Loucy (cell line): Measurements from ENCODE around the gene NR2C1.

Experiments
- H2AFZ ChIP-seq: fragments of 200-600 bp; sonication (generic); 2 replicates; pipeline ENCODE4 v1.6.0; 2016; ENCODE audit warnings: antibody characterized with exemption, mild to moderate bottlenecking, low read length, moderate library complexity
- H3F3A ChIP-seq: fragments of 200-600 bp; 2 replicates; pipeline ENCODE4 v1.6.0; 2016; ENCODE audit warnings: antibody characterized with exemption, low read depth, mild to moderate bottlenecking
- H3K27me3 ChIP-seq: fragments of 200-600 bp; sonication (generic); 2 replicates; pipeline ENCODE4 v1.6.1; 2014; ENCODE audit warnings: low read length, mild to moderate bottlenecking; ENCODE audit not compliant: insufficient read depth, poor library complexity, severe bottlenecking
- H3K36me3 ChIP-seq: fragments of 200-600 bp; sonication (generic); 2 replicates; pipeline ENCODE4 v1.6.1; 2016; ENCODE audit warnings: low read length; ENCODE audit not compliant: insufficient read depth
- H3K4me1 ChIP-seq: fragments of 200-600 bp; sonication (generic); 2 replicates; pipeline ENCODE4 v1.5.1; 2014; ENCODE audit warnings: low read length, mild to moderate bottlenecking; ENCODE audit not compliant: insufficient read depth, poor library complexity, severe bottlenecking
- H3K4me2 ChIP-seq: fragments of 200-600 bp; sonication (generic); 2 replicates; pipeline ENCODE4 v1.6.0; 2014; ENCODE audit warnings: antibody characterized with exemption, low read length, low read depth, mild to moderate bottlenecking; ENCODE audit not compliant: poor library complexity, severe bottlenecking
- H3K4me3 ChIP-seq: fragments of 200-600 bp; sonication (generic); 2 replicates; pipeline ENCODE4 v1.5.1; 2014; ENCODE audit warnings: low read length, mild to moderate bottlenecking, mixed read lengths; ENCODE audit not compliant: poor library complexity, severe bottlenecking
- H3K79me2 ChIP-seq: fragments of 200-600 bp; sonication (generic); 2 replicates; pipeline ENCODE4 v1.6.1; 2014; ENCODE audit warnings: low read length; ENCODE audit not compliant: insufficient read depth
- H3K9ac ChIP-seq: fragments of 200-600 bp; sonication (generic); 2 replicates; pipeline ENCODE4 v1.6.0; 2014; ENCODE audit warnings: mild to moderate bottlenecking, low read depth, low read length, moderate library complexity; ENCODE audit not compliant: poor library complexity, severe bottlenecking
- H3K9me2 ChIP-seq: fragments of 200-600 bp; sonication (generic); replicated peaks from 2 replicates; pipeline ENCODE4 v1.6.1; 2016; ENCODE audit warnings: low read depth, low read length, mixed read lengths
- H3K9me3 ChIP-seq: fragments of 200-600 bp; sonication (generic); 2 replicates; pipeline ENCODE4 v1.6.1; 2014; ENCODE audit warnings: mild to moderate bottlenecking, antibody characterized with exemption, low read length, low read depth; ENCODE audit not compliant: insufficient read depth
- H4K20me1 ChIP-seq: fragments of 200-600 bp; sonication (generic); 2 replicates; pipeline ENCODE4 v1.6.0; 2014; ENCODE audit warnings: antibody characterized with exemption, low read length, mild to moderate bottlenecking; ENCODE audit not compliant: insufficient read depth, poor library complexity, severe bottlenecking
- EZH2phosphoT487 ChIP-seq: fragments of 200-600 bp; IDR thresholded peaks from 2 replicates; pipeline ENCODE4 v1.6.1; 2018; ENCODE audit warnings: antibody characterized with exemption, mild to moderate bottlenecking, moderate library complexity, borderline replicate concordance
- TF ChIP-seq, protein P1 (sequence below): fragments of 200-600 bp; sonication (generic); conservative IDR thresholded peaks from 2 replicates; pipeline ENCODE4 v1.5.1; 2014; ENCODE audit warnings: mild to moderate bottlenecking, antibody characterized with exemption, low read length

NR2C1 gene

DNA sequence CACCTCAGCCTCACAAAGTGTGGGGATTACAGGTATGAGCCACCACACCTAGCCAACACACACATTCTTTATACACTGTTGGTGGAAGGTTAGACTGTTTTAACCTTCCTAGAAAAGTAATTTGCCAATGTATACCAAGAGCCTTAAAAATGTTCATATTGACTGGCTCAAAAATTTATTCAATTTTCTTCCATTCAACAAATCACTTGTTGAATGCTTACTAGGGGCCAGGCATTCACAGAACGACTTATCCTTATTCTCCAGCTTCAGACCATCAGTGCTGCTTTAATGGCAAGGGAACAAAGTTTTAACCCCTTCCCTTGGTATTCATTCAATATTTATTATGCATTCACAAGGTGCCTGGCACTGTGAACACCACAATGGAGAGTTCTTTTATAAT, 3.0 kb downstream of the NR2C1 start:
- H3K4me1 ChIP-seq = peaks cover 32% of the 10 kb centered on the region

DNA sequence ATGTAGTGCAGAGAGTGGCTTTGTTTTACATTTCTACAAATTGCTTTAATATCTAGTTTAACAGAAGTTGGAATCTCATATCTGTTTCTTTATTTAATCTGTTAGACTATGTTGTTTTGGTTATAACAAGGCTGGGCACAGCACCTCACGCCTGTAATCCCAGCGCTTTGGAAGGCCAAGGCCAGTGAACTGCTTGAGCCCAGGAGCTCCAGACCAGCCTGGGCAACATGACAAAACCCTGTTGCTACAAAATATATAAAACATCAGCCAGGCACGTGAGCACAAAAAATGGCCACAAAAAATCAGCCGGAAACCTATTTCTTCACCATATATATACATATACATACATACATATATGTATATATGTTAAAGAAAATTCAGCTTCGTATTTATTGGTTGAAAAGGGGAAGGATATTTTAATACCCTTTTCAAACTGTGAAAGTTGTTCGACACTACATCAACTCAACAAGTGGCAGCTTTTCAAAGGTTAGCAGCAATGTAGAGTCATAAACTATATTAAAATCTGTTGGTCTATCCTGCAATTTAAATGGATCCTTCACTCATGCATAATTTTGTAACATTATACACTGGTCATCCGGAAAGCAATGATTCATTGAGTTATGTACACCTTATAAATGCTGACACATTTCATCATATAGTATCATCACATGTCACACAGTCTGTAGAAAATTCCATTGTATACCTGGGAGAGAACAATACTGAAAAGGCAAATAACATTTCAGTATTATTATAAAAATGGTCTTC, 7.1 kb downstream of the NR2C1 start:
- no peak overlapping the region for H3K9ac ChIP-seq
- H3K27me3 ChIP-seq = no peaks in the 10 kb centered on the region
- peaks cover 33% of the 10 kb centered on the region for H3K79me2 ChIP-seq
- H4K20me1 ChIP-seq = peaks cover 8% of the 10 kb centered on the region
- no peaks in the 10 kb centered on the region for H3K9me3 ChIP-seq
- H3K4me2 ChIP-seq = no peak overlapping the region
- no peak overlapping the region for H3K4me3 ChIP-seq
- H3K9me2 ChIP-seq = no peaks in the 10 kb centered on the region
- no peaks in the 10 kb centered on the region for H3F3A ChIP-seq
- TF ChIP-seq, protein P1, sequence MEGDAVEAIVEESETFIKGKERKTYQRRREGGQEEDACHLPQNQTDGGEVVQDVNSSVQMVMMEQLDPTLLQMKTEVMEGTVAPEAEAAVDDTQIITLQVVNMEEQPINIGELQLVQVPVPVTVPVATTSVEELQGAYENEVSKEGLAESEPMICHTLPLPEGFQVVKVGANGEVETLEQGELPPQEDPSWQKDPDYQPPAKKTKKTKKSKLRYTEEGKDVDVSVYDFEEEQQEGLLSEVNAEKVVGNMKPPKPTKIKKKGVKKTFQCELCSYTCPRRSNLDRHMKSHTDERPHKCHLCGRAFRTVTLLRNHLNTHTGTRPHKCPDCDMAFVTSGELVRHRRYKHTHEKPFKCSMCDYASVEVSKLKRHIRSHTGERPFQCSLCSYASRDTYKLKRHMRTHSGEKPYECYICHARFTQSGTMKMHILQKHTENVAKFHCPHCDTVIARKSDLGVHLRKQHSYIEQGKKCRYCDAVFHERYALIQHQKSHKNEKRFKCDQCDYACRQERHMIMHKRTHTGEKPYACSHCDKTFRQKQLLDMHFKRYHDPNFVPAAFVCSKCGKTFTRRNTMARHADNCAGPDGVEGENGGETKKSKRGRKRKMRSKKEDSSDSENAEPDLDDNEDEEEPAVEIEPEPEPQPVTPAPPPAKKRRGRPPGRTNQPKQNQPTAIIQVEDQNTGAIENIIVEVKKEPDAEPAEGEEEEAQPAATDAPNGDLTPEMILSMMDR = no peak
- no peak for TF ChIP-seq EZH2phosphoT487
- peaks cover 30% of the 10 kb centered on the region; the same call in 1 of the 2 replicates for H3K36me3 ChIP-seq
- peaks cover 22% of the 10 kb centered on the region for H3K4me1 ChIP-seq
- no peak overlapping the region for H2AFZ ChIP-seq

More for the DNA sequence above, 3.0 kb downstream of the NR2C1 start:
- TF ChIP-seq, protein P1 = no peak
- TF ChIP-seq EZH2phosphoT487 = no peak
- H3K4me3 ChIP-seq = no peak overlapping the region
- H3K36me3 ChIP-seq = peaks cover 9% of the 10 kb centered on the region; the same call in 1 of the 2 replicates
- H3K79me2 ChIP-seq = peaks cover 50% of the 10 kb centered on the region
- no peaks in the 10 kb centered on the region for H3K27me3 ChIP-seq
- H3K9me2 ChIP-seq = no peaks in the 10 kb centered on the region
- H4K20me1 ChIP-seq = peaks cover 8% of the 10 kb centered on the region
- H2AFZ ChIP-seq = no peak overlapping the region
- no peaks in the 10 kb centered on the region for H3K9me3 ChIP-seq
- peak overlapping the region; percentile 86 for H3K4me2 ChIP-seq
- H3F3A ChIP-seq = no peaks in the 10 kb centered on the region
- H3K9ac ChIP-seq = no peak overlapping the region

DNA sequence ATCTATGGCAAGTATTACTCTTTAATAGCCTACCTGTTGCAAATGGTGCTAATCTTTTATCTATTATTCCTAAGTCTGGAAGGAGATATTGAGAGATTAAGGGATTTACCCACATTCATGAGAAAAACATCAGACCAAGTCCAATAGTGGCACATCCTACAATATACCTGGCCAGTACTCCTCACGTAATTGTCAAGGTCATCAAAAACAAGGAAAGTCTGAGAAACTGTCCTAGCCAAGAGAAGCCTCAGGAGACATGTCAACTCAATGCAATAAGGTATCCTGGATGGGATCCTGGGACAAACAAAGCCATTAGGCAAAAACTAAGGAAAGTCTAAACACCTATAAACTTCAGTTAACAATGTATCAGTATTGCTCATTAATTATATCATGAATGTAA, 12.5 kb downstream of the NR2C1 start:
- H3F3A ChIP-seq = no peaks in the 10 kb centered on the region
- no peak for TF ChIP-seq EZH2phosphoT487
- TF ChIP-seq, protein P1 = no peak
- H3K9me3 ChIP-seq = no peaks in the 10 kb centered on the region
- H2AFZ ChIP-seq = no peak overlapping the region
- H3K36me3 ChIP-seq = peaks cover 70% of the 10 kb centered on the region
- no peak overlapping the region for H3K4me2 ChIP-seq
- no peaks in the 10 kb centered on the region for H4K20me1 ChIP-seq
- no peak overlapping the region for H3K9ac ChIP-seq
- H3K4me3 ChIP-seq = no peak overlapping the region
- H3K4me1 ChIP-seq = no peaks in the 10 kb centered on the region
- H3K9me2 ChIP-seq = no peaks in the 10 kb centered on the region
- H3K27me3 ChIP-seq = no peaks in the 10 kb centered on the region
- no peaks in the 10 kb centered on the region for H3K79me2 ChIP-seq
